ENCODE measurements around the gene INO80.

DNA sequence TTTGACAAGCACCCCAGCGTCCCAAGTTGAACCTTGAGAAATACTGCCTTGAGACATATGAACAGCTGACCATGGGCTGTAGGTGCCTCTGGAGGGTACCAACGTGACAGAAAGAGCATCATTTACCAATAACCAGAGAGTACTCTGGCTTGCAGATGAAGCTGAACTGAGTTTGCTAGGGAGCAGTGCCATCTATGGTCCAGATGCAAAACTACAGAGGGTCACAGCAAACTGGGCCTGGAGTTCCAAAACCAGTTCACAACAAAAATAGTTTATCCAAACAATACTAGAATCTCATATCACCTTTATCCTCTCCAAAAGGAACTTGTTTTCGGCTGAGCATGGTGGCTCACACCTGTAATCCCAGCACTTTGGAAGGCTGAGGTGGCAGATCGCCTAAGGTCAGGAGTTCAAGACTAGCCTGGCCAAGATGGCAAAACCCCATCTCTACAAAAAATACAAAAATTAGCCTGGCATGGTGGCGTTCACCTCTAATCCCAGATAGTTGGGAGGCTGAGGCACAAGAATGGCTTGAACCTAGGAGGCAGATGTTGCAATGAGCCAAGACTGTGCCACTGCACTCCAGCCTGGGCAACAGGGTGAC lies 93.5 kb downstream of the INO80 start:
- no peak for TF ChIP-seq POLR2A (IDR thresholded peaks at IDR 0.05)
- TF ChIP-seq, protein P1, sequence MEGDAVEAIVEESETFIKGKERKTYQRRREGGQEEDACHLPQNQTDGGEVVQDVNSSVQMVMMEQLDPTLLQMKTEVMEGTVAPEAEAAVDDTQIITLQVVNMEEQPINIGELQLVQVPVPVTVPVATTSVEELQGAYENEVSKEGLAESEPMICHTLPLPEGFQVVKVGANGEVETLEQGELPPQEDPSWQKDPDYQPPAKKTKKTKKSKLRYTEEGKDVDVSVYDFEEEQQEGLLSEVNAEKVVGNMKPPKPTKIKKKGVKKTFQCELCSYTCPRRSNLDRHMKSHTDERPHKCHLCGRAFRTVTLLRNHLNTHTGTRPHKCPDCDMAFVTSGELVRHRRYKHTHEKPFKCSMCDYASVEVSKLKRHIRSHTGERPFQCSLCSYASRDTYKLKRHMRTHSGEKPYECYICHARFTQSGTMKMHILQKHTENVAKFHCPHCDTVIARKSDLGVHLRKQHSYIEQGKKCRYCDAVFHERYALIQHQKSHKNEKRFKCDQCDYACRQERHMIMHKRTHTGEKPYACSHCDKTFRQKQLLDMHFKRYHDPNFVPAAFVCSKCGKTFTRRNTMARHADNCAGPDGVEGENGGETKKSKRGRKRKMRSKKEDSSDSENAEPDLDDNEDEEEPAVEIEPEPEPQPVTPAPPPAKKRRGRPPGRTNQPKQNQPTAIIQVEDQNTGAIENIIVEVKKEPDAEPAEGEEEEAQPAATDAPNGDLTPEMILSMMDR (IDR thresholded peaks at IDR 0.05) = peak in 6 of 7 experiments; percentile 35 to 66 (median 58)
